NCI-H146 treated with DMSO at 0.1 percent for 48 hours (cell line): Measurements from ENCODE around the gene RFXAP.
"Not testable (repeated sequence)": the region's sequence is repeated elsewhere in the genome, so short reads cannot be mapped to it uniquely, and the experiment has no call there.

Experiments used
- DNase-seq: peaks from one replicate; lab custom pipeline; 2025; ENCODE audit not compliant: unreplicated experiment; lab: John Stamatoyannopoulos, UW

Gene RFXAP, protein sequence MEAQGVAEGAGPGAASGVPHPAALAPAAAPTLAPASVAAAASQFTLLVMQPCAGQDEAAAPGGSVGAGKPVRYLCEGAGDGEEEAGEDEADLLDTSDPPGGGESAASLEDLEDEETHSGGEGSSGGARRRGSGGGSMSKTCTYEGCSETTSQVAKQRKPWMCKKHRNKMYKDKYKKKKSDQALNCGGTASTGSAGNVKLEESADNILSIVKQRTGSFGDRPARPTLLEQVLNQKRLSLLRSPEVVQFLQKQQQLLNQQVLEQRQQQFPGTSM

DNA sequence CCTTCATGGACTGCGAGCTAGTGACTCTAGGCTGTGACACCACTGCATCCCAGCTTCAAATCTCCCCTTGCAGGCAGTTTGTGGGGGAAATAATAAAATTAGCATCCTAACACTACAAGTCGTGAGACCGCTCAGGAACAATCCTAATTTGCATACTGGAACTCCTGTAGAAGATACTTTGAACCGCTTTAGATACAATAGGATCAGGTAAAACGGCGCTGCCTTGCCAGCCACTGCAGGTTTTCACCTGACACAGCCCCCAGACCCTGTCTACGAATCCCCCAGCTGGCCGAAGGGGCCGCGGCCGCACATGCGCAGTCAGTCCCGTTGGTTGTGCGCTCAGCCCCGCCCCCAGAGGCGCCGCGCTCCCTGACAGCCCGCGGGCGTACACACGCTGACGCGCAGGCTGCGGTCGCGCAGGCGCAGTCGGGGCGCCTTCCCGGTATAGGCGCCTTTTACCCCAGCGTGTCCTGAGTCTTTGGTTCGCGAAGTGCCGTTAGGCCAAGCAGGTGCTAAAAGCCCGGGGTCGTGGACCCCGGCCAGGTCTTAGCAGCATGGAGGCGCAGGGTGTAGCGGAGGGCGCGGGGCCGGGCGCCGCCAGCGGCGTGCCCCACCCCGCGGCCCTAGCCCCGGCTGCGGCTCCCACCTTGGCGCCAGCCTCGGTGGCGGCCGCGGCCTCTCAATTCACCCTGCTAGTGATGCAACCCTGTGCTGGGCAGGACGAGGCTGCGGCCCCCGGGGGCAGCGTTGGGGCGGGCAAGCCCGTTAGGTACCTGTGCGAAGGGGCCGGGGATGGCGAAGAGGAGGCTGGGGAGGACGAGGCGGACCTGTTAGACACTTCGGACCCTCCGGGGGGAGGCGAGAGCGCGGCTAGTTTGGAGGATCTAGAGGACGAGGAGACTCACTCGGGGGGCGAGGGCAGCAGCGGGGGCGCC lies at the start of gene RFXAP:
Gene RFXAP, plus strand, starts transcription at position 419 of the 935 bp plus-strand sequence. Its CDS starts 136 bp downstream, at position 555.
- peak; percentile 77 for DNase-seq

DNA sequence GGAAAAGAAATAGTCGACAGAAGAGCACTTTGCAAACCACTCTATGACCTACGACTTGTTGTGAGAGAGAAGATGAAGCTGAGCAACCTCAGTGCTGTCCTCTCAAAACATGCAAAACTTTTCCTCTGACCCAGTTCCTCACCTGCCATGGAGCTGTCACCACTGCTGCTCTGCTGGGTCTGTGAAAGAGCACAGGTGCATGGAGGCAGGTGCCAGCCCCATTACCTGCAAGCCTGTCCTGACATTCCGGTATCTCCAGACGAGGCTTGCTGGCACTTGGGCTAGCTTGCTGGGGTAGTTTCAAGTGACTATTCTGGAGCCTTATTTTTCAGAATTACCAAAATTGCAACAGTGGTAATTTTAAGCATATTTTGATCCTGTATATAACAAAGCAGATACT lies 49.5 kb upstream of the RFXAP start:
- no peak for DNase-seq

DNA sequence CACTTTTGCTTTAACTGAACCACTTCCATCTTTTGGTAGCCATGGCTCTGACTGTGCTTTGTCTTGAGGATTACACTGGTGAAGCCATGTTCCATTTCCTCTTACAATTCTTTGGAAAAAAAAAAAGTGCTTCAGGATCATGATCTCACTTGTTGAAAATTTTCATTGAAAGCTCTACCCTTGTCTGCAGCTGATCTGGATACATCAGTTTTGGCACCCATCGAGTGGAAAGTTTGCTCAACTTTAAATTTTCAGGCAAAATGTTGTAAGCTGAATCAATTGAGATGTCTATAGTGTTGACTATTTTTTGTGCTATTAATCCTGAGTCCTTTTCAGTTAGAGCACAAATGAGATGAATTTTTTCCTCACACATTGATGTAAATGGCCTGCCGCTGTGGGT lies 48.3 kb upstream of the RFXAP start:
- no peak for DNase-seq

DNA sequence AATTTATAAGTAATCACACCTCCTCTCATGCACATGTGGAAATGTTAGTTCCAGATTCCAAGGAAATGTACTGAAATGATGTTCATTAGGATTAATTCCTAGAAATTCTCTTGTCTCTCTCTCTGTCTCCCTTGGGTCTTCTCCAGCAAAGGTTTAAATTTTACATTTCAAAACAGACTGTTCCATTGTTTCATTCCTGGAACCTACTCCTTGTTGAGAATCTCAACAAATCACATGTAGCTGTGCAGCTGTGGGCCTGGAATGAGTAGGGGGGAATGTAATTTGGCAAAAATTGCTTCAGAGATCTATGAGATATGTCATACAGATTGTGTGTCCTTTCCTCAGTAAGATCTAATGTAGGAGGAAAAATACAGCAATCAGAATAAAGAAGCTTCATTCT lies 46.2 kb upstream of the RFXAP start:
- no peak for DNase-seq

DNA sequence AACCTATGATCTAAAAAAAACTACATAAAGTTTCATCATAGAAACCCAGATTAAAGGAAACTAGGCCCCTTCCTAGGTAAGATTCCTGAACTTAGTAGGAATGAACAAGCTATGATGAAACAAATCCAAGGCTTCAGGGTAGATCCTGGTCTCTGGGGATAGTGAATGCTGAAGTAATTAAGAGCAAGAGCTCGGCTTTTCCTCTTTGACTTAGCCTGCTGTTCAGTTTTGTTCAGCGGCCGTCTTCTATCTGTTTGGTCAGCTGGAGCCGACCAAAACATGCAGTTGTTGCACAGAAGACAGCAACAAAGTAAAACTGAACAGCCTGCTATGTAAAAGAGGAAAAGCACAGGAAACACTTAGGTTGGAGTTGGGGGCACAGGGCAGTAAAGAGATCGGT lies 44.1 kb upstream of the RFXAP start:
- no peak for DNase-seq

DNA sequence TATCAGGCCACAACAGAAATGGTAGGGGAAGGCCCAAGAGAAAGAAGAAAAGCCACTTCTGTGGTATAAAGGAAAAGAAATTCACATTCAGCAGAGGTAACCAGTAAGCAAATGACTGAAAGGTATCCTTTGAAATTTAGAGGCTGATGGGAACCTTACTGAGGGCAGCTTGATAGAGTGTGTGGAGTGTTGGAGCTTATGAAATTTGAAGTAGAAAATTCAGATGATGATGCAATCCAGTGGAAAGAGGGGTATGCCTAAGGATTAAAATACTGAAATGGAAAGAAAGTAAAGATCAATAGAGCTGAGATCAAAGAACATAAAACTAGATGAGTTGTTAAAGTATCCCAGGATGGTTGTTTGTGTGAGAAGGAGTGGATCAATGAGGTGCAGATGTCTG lies 42.8 kb upstream of the RFXAP start:
- DNase-seq = no peak

DNA sequence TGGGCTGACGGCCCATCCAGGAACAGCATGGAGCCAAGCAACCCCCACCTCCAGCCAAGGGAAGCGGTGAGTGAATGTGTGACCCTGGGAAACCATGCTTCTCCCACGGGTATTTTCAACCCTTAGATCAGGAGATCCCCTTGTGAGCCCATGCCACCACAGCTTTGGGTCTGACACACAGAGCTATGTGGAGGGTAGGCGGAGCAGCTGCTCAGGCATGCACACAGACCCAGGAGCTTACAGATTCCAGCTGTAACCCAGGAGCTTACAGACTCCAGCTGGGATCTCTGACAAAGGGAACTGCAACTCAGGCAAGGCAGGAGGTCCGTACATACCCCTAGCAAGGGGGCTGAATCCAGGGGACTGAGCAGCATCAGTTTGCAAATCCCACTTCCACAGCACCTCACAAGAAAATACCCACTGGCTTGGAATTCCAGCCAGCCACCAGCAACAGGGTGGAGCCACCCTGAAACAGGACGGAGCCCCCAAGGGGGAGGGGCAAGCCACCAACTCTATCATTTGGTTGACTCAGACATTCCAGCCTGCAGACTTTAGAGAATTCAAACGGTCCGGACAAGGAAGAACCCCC lies 40.8 kb upstream of the RFXAP start:
- DNase-seq = no peak

DNA sequence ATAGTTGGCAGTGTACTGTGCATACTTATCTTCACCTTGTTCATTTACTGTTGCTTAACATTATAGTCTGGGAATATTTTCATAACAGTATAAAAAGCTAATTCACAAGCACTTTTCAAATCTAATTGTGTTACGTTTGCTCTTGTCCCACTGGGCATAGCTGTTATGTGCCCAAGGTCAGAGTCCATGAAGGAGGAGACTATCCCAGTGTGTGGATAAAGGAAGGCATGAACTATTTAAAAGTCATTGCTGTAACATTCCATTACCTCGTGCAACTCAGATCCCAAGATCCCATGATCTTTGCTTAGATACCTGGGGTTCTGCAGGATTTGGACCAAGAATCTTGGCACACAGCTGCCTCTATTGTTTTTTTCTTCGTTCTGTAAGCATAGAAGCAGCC lies 35.1 kb upstream of the RFXAP start:
- no peak for DNase-seq

DNA sequence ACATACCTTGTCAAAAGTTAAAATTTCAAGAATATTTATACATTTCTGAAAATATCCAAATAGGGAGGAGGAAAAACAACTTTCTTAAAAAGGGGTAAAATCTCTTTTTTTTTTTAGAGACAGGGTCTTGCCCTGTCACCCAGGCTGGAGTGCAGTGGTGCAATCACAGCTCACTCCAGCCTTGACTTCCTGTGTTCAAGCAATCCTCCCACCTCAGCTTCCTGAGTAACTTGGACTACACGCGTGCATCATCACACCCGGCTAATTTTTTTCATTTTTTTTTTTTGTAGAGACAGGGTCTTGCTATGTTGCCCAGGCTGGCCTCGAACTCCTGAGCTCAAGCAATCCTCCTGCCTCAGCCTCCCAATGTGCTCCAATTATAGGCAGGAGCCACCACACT lies 32.8 kb upstream of the RFXAP start:
- not testable (repeated sequence) for DNase-seq

DNA sequence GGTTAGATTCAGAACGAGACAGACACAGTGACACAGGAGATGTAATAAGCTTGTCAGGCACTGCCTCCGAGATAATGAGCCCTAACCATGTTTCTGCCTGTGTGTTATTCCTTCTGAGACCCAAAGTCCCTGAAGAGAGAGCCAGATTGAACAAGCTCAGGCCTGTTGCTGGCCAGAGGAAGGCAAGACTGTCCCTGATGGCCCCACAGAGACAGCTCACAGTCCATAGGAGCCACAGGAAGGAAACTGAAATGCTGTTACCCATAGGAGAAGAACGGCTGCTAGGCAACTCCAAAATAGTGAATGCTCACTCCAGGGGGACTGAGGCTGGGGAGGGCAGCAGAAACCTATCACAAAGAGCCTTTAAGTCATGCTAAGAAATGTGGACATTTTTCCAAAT lies 31.8 kb upstream of the RFXAP start:
- DNase-seq = no peak

DNA sequence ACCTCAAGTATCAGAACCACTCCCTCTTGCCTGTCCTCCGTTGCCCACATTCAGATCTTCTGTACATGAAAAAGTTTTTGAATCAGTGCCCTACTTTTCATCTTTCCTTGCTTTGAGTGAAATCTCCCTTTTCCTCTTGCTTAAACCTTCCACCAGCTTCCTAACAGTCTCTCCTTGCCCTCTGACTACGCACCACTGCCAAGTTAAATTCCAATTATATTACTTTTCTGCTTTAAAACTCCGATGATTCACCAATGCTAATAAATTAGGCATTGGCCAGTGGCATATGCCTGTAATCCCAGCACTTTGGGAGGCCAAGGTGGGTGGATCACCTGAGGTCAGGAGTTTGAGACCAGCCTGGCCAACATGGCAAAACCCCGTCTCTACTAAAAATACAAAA lies 30.7 kb upstream of the RFXAP start:
- no peak for DNase-seq

DNA sequence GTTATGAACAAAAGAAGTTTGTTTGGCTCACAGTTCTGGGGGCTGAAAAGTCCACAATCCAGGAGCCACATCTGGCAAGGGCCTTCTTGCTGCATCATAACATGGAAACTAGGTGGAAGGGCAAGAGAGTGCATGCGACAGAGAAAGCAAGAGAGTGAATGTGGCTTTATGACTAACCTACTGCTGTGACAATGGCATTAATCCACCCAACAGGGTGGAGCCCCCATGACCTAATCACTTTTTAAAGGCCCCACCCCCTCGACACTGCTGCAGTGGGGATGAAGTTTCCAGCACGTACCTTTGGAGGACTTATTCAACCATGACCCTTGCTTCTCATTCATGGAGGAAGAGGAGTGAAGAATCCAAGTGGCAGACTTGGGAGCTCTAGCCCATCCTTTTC lies 30.0 kb upstream of the RFXAP start:
- no peak for DNase-seq

DNA sequence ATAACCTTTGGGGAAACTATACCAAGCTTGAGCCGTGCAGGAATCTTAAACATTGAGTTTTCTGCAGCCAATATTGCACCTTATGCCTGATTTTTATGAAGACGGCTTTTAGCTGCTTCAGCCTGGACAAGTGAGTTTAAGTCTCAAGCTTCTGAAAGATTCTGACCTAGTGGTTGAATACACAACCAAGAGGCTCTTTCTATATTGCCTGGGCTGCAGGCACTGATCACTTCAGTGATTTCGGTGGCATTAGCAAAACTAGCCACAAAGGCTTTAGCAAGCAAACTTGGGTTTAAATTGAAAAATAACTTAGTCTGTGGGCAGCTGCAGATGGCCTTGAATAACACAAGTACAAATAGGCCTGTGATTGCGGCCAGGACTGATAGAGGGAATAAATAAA lies 29.3 kb upstream of the RFXAP start:
- no peak for DNase-seq

DNA sequence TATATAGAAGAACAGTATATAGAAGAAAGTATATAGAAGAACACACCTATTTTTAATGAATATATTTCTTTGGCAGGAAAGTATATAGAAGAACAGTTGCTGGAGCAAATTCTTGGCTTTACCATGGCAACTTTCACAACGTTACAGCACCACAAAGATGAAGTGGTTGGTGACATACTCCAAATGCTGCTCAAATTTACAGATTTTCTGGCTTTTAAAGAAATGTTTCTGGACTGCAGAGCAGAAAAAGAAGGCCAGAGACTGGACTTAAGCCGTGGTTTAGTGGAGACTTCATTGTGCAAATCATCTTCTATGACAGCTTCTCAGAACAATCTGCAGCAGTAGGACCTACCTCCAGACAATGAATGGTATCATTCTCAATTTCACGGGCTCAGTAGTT lies 24.3 kb upstream of the RFXAP start:
- no peak for DNase-seq

DNA sequence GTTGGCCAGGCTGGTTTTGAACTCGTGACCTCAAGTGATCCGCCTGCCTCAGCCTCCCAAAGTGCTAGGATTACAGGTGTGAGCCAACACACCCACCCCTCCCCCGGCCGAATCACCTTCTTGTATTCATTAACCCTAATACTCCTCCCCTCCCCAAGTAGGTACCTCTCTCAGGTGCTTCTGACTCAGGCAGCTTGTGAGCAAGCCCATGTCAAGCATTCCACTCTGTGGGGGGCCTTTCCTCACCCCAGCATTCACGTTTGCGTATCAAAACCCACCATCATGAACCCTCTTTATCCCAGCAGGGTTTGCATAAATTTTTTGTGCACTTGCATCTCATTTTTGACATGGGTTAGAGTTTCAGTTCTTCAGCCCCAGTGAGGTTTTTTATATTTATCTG lies 23.6 kb upstream of the RFXAP start:
- no peak for DNase-seq

DNA sequence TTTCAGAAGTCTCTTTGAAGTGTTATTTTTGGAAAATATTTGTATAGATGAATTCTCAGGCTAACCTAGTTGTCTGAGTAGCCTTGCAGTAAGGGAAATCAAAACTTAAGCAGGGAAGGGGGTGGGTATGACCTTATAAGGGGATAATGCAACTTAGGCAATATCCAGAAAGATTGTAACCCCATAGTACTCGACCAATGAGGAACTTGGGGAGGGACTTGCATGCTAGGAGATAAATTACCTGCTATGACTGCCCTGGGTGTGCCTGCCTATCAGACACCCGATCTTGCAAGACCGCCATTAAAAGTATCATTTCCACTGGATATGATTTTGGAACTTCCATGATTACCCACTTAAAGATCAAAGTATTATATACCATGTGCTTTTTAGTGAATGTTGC lies 23.0 kb upstream of the RFXAP start:
- DNase-seq = no peak

DNA sequence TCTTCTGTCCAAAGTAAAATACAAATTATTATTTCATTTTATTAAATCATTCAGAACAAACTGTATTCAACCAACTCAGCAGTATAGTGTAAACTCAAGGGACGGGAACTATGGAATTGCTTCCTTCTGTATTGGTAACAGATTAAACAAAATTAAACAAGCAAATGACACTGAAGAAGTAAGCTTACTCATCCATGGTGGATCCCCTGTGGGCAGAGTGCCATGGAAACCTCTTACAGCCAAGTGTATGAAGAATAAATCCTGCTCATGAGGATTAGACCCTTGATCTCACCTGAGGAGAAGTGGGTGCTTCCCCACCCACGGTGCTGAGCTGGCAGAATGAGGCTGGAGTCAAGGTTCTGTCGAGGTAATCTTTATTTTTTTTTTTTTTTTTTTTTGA lies 18.0 kb upstream of the RFXAP start:
- DNase-seq = peak; percentile 25

DNA sequence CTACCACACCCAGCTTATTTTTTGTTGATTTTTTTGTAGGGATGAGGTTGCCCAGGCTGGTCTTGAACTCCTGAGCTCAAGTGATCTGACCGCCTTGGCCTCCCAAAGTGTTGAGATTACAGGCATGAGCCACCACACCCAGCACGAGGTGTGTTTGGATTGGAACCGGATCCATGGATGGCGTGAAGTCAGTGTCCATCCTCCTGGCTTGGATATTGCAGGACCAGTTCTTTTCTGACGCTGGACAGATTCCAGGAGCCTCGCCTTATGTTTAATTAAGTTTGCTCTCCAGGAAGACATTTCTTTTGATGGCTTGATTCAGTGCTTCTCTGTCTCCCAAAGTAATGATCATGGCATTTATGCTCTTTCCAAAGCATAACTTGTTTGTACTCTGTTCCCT lies 14.4 kb upstream of the RFXAP start:
- no peak for DNase-seq

DNA sequence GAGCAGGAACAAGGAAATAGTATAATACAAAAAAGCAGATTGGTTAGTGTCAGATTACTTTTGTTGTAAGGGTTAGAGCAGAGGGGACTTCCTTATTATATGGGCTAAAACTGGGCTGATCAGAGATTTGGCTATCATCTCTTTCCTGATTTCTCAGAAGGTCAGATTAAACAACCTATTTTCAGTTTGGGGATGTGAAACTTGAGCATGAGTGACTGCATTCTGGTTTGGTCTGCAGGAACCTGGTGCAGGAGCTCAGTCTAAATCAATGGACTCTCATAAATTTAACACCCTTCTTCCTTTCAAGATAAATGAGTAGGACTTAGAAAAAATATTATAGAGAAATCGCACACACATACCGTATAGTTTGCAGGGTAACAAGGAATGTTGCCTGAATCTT lies 12.9 kb upstream of the RFXAP start:
- no peak for DNase-seq

DNA sequence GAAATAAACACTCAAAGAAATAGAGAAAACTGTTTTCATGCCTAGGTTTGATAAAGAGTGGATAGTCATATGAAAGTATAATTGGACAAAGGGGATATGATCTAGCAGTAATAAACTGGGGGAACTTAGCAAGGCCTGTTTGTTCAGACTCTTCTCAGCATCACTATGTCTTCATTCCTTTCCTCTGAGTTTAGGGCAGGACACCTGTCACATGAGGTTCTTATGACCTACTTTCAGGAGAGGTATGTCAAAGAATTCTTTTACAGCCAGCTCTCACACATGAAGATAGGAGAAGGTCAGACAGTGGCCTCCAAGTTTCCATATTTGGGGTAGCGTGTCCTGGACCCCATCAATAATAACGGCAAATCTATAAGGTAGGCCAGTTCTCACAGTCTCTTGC lies 11.4 kb upstream of the RFXAP start:
- DNase-seq = no peak

DNA sequence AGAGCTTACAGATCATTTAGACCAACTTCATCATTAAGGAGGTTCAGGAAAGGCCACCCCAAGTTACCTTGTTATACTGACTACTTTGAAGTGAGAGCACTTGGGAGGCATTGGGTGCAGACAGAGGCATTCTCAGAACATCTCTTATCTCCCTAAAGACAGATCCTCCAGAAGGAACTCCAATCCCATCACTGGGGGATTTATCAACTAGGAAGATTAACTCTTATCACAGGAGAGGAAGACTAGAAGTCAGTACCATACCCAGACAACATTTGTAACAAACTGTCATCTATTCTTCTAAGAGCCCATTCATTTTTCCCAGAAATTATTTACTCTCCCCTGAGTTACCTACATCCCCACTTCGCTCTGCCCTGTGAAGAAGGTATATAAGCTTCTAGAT lies 5.8 kb upstream of the RFXAP start:
- no peak for DNase-seq

DNA sequence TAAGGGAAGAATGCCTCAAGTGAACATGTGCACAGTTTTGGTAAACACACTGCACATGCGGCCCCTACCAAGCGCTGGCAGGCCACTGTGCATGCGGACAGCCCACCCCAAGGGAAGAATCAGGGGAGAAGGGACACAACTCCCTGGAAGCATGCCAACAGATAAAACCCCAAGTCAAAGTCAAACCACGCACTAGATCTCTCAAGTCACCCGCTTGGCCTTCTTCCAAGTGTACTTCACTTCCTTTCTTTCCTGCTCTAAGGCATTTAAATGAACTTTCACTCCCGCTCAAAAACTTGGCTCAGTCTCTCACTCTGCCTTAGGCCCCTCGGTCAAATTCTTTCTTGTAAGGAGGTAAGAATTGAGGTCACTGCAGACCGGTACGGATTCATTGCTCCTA lies 4.6 kb upstream of the RFXAP start:
- DNase-seq = no peak
